Activated CD4-positive, alpha-beta T cell treated with anti-CD3 and anti-CD28 coated beads for 24 hours (primary cell): ENCODE results near the gene PDS5B.

Experiments
- DNase-seq, 2 donors: peaks; one replicate each; pipeline ENCODE4 v3.0.0-alpha.2; 2020; ENCODE audit warnings: low read depth in 2 of 2

Gene PDS5B

DNA sequence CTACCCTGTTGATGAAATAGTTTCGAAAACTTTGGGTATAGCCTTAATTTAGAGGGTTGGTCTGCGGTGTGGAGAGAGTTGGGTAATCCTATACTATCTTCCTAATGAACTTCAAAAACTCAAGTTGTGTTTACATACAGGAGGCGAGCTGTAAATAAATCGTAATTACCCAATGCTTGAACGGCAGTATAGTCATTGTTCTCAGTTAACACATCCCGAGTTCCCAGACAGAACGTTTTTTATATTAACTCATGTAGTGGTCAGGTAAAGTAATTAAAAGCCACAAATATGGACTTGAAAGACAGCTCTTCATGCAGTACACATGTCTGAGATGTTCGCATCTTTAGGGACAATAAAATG lies 1.5 kb downstream of the PDS5B start:
- no peak for DNase-seq

DNA sequence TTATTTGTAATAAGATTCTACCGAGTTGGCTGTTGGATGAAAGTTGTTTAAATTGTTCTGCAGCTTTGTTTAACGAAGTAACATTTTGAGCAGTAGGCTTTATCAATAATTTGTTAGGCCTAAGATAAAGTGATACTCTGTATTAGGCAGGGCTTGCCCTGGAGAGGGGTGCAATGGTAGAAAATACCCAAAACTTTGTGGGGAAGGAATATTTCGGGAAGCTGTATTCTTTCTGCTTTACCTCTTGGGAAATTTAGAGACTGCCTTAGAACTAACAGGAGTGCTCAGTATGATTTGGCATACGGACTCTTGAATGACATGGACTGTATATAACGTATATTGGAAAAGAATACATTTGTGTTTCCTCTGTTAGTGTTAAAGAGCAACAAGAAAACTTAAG lies 2.5 kb downstream of the PDS5B start:
- DNase-seq: no peak

DNA sequence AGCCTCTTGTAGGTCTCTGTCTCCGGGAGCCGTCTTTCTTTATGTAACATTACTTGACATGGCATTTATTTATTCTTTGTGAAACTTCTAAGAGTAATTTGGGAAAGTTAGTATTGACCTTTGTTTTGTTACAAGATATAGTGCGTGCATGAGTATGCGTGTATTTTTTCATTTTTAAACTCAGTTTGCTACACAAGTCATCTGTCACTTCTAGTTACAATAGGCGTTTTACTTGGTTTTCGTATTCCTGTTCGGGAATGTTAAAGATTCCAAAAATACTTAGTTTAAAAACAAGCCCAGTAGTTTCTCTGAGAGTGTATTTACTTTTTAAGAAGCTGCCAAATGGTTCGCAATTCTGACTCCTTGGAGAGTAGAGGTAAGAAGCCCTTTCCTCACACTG lies 3.2 kb downstream of the PDS5B start:
- no peak for DNase-seq

DNA sequence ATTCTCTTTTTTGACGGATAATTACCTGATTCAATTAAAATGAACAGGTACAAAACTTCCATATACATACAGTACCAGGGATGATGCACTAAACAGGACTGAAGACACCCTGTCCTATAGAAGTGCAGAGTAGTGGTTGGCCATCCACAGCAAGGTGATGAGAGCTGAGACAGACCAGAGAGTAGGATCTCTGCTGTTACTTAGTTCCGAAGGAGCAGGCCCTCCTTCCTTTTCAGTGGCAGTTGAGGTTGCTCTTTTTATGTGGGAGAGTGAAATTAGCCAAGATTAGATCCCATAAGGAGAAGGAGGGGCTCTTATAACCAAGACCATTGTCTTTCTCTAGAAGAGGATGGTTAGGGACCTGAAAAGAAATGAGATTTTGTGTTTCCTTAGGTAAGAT lies 4.0 kb downstream of the PDS5B start:
- DNase-seq: no peak

DNA sequence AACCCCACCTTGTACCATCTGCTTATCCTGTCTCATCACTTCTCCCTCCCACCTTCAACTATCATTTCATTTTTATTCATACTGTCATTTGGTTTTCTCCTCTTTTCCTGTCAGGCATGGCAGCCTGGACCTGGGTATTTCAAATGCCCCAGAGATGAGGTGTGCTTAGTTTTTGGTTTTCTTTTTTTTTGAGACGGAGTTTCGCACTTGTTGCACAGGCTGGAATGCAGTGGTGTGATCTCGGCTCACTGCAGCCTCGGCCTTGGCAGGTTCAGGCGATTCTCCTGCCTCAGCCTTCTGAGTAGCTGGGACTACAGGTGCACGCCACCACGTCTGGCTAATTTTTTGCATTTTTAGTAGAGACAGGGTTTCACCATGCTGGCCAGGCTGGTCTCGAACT lies 5.8 kb downstream of the PDS5B start:
- no peak for DNase-seq

DNA sequence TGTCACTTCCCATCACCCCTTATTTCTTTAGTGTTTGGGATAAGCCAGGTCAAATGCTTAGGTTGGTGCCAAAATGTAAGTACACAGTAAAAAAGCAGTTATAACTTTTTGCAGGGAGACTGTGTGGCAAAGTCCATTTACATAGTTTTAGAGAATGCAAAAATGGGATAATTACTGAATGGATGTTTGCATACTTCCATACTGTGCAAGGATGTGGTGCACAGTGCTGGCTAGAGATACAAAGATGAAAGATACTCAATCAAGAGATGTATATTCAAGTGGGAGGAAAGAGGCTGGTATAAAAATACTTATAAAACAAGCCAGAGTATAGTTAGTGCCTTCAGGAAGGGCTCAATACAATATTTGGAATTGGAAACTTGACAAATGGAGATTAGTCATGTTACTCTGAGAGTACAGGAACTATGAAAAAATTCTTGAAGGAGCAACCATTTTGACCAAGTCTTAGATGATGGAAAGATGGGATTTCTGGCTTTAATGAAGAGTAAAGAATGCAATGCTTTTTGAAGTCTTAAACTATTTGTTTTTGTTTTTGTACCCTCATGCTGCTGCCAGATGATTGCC lies 8.0 kb downstream of the PDS5B start:
- DNase-seq: no peak

DNA sequence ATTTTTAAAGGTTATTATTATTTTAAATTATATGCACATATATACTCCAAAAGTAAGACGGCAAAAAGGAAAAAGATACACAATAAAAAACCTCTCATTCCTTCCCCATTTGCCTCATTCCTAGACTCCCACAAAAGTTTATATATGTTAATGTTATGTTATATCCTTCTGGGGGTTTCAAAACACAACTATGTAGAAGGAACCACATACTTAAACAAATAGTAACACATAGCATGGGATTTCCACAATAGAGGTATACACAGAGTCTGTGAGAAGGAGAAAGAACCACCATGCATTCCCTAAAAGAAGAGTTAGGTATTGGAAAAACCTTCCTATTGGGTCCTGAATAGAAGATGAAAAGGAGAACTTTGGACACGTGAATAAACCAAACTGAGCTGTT lies 9.1 kb downstream of the PDS5B start:
- DNase-seq: no peak

DNA sequence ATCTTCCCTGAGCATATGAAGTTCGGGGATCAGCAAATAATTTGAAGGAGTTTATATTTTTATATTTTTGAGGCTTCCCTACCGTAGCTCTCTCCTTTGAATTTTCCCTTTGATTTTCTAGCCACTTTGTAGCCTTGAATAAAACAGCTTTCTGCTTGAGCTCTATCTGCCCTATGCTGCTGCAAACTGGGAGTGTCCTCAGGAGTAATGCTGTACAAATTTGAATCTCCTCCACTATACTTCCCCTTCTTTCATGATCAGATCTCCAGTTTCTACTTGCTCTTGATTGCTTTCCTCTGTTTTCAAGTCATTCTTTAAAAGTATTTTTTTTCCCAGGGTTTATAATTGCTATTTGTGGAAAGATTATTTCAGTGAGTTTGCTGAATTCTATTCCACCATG lies 14.6 kb downstream of the PDS5B start:
- no peak for DNase-seq

DNA sequence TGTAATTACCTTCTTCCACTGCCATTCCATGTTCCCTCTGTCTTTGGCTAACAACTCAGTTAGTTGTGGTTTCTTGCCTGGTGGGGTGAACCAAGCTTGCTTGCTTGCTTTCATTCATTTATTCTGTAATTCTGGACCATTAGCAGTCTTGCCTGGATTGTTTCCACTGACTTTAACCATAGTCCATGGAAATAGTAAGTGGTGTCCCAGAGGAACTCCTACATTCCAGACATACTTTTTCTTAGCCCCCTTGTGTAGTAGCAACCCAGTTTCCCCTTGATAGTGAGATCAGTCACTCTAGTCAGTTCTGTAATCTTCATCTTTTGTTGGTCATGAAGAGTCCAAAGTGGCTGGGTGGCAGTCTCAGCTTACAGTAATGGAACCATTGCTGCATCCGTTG lies 23.2 kb downstream of the PDS5B start:
- DNase-seq: no peak

DNA sequence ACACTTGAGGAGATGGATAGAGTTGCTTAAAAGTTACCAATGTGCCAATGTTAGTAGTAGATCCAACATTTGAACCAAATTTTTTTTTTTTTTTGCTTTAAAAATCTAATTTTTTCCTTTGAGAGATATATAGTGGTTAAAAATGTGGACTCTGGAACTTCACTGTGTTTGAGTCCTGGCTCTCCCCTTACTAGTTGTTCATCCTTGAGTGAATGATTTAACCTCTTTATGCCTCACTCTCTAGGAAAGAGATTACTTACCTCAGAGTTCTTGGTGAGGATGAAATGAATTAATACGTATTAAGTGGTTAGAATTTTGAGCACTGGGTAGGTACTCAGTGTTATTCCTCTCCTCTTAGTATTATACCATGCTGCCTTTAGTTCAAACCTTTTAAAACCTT lies 24.3 kb downstream of the PDS5B start:
- DNase-seq: no peak

DNA sequence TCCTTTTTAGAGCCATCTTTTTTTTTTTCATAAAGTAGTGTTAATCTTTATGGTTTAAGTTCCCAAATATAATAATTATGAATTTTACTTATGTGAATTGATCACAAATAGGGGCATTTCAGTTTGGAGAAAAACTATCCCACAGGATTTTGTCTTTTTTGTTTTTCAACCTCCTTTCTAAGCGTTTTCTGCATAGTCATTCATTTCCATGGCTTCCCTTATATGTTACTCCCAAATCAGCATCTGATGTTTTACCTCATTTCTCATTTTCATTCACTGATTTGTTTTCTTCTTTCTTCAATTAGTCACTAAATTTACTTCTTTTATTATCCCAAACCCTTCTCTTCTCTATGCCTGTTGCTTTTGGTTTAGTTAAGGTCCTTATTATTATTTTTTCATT lies 24.7 kb downstream of the PDS5B start:
- no peak for DNase-seq

DNA sequence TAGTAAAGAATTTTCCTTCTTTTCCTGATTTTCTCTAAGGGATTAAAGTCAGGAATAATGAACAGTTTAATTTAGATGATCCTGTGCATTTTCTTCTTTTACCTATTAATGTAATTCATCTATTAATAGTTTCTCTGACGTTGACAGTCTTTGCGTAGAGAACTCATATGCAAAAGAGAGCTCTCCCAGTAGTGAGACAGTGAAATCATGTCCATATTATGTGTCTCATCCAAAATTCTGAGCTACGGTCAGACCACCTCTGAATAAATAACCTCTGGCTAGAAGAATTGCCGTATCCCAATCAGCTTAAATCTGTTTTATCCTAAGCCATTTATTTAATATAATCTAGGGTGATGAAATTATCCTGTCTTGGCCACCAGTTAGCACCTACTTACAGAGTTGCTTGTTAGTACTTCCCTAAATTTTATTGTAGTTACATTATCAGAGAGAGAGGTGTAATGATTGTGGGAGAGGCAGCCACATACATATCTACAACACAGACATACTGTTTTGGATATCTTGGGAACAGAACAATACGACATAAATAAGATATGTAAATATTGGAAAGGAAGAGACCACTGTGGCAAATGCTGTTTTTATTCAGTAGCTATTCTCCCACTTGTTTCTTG lies 30.7 kb downstream of the PDS5B start:
- no peak for DNase-seq

DNA sequence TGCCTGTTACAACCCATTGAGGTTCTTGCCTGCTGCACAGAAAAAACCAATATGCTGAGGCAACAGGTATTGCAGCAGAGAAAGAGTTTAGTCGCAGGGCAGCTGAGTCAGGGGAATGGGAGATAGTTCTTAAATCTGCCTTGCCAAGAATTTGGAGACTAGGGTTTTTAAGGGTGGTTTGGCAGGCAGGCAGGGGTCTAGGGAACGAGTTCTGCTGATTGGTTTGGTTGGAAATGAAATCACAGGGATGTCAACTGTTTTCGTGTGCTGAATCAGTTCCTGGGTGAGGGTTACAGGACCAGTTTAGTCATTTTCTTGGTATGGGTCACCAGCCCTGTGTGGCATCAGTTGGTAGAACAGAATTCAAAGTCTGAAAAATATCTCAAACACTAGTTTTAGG lies 36.6 kb downstream of the PDS5B start:
- no peak for DNase-seq

DNA sequence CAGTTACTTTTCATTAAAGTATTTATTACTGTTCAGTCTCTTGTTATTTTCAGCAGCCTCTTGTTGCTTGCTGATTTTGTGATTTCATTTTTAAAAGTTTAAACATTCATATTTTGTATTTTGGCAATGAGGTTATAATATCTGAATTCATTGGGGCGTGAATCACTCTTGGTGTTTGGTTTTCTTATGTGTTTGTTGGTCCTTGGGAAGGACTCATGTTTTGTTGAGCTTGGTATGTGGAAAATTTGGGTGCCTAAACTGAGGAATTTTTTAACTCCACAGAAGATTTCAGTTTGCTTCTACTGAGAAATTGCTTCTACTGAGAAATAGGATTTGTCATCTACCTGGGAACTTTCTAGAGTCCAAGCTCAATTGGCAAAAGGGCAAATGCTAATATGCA lies 38.2 kb downstream of the PDS5B start:
- no peak for DNase-seq

DNA sequence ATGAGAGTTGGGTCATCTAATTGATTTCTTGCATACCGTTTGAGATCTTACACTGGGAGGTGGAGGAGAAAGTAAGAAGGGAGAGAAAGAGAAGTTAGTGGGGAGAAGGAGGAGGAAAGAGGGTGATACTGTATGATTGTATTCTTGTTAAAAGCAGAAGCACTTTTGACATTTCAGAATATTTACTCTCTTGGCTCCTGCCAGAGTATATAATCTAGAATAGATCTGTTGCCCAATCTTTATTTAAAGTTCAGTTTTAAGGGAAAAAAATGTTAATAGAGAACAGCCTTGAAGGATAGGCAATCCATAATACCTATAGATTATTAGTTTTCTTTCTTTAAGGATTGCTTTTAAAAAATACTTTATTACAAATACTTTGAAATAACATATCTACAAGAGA lies 41.5 kb downstream of the PDS5B start:
- DNase-seq: no peak

DNA sequence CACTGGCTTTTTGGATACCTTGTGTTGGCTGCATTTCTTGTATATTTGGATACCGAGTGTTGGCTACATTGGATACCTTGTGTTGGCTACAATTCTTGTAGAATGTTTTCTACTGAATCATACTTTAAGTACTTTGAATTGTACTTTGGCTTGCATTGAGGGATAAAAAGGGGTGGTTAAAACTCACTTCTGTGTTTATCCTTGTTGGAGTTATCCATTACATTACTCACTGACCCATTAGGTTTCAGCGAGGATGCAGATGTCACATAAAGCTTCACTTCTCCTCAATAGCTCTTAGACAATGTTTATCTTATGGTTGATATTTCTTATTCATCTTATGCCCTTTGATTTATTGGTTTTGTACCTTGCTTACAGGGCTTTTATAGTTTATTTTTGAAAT lies 43.1 kb downstream of the PDS5B start:
- DNase-seq: no peak

DNA sequence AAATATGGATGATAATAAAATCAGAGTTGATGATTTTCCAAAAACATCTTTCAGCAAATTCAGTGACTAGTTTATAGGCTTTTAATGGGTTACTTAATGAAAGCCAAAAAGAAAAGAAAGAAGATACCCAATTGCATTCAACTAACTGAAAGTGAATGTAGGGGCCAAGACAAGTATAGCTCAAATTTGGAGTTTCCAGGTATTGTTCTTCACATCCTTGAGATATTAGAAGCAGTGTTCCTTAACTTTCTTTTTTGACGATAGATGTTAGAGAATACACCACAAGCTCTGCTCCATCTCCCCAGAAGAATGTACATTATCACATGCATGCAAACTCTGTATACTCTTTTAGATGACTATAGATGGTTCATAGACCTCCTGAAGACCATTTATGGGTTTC lies 43.6 kb downstream of the PDS5B start:
- no peak for DNase-seq

DNA sequence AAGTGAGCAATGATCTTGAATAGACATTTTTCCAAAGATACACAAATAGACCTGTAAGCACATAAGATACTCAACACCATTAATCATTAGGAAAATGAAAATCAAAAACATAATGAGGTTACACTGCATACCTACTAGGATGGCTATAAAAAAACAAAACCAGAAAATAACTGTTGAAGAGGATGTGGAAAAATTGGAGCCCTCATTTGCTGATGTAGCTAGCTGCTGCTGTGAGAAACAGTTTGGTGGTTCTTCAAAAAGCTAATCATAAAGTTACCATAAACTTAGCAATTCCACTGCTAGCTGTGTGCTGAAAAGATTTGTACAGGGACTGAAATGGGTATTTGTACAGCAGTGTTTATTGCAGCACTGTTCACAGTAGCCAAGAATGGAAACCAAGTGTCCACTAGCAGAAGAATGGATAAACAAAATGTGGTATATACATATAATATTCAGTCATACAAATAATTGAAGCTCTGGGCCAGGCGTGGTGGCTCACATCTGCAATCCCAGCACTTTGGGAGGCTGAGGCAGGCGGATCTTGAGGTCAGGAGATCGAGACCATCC lies 46.2 kb downstream of the PDS5B start:
- no peak for DNase-seq

DNA sequence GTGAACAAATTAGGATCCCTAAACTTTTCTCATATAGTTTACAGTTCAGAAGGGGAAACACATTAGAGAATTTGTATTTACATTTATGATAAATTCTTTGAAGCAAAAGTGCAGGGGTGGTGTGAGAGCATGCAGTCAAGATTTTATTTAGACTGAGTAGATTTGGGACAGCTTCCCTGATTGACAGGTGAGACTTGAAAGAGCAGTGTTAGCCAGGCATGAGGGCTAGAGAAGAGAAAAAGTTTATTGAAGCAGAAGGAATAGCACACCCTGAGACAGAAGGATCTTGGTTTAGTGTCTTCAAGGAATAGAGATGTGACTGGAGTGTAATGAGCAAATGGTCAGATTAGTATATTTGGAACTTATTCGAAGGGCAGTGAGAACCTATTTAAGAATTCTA lies 50.5 kb downstream of the PDS5B start:
- no peak for DNase-seq

DNA sequence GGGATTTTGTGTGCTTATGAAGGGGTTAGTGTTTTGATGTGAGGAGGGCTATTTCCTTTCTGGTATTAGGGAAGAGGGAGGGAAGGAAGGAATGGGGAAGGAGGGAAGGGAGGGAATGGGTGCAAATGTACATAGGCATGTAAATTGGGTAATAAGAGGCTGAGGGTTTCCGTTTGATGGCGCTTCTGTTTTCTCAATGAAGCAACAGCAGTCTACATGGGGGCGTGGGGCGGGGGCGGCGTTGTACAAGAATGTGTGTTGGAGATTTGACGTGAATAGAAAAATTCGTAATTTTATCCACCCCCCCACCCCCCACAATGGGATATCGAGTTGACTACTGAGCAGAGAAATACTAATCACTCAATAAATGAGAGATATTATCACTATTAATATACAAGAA lies 52.5 kb downstream of the PDS5B start:
- no peak for DNase-seq

DNA sequence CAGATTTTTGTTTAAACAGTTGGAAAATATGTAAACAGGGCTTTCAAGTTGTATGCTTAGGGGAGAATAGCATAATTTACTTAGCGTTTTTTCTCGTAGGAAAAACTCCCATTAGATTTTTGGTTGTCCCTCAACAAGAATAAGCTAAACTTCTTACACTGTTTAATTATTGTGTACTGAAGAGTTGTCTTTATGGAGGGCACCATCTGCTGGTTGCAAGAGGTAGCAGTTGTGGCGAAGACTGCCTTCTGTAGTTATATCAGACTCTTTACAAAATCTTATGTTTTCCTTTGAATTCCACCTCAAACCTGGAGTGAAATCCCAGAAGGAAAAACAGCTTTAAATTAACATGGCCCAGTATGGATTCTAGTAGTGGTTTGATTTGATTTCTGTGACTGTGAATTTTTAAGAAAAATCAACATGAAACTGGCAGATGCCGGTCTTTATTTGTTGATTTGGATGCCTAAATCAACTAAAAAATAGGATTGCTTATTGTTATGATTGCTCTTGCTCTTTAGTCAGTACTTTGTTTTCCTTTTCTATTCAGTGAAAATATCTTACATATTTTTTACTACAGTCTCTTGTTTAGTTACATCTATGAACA lies 53.4 kb downstream of the PDS5B start:
- no peak for DNase-seq

DNA sequence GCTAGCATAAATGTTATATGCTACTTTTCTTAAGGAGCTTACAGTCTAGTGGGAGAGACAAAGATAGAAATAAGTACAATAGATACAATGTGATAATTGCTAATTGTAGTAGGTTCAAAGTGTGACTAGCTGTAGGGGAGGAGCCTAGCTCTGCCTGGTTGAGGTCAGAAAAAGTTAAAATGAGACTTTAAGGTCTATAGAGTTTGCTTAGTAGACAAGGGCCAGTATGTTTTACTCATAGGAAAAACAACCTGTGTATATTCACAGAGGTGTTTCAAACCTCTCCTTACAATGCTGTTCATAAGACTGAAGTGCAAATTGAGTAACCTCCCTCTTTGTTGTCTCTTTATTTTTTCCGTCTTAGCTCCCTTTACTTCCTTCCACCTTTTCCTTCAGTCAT lies 56.1 kb downstream of the PDS5B start:
- no peak for DNase-seq

DNA sequence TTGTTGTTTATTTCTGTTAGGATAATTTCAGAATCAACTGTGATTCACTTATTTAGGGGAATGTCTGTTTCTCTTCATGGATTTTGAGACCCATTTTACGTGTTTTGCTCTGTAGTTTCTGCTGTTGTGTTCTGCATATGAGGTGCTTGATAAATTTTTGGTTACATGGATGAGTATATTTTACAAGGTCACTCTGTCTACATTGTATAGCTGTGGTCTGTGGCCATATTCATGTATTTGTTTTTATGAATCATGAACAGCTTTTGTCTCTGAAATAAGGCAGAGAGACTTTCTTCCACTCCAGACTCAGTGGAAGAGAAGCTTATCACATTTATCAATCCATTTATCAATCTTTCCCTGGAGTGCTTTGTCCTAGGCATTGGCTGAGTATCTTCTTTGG lies 56.6 kb downstream of the PDS5B start:
- no peak for DNase-seq

DNA sequence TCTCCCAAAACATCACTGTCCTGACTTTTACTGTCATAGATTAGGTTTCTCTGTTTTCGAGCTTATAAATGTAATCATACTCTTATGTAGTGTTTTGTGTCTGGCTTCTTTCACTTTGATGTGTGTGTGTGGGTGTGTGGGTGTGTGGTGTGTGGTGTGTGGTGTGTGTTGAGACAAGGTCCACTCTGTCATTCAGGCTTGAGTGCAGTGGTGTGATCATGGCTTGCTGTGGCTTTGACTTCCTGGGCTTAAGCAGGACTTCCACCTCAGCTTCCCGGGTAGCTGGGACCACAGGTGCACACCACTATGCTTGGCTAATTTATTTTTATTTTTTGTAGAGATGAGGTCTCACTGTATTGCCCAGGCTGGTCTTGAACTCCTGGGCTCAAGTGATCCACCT lies 59.6 kb downstream of the PDS5B start:
- DNase-seq: peak in 1 of 2 donors; percentile 22
